HepG2 (cell line): ENCODE results near the gene H2AZ2. TPM values are rescaled to one million over a fixed set of nuclear protein-coding genes. Genes with fewer than 3 reads are reported as not detected.

Source experiments
- BRD4 ChIP-seq: sonication (generic); formaldehyde crosslinking; IDR thresholded peaks from 2 replicates; pipeline ENCODE4 v1.4.0; 2020; ENCODE audit warnings: missing genetic modification reagents
- CEBPB ChIP-seq: IDR thresholded peaks from 2 replicates; pipeline ENCODE4 v1.6.1; 2011; ENCODE audit warnings: low read depth, low read length, improper control_type of control experiment, borderline replicate concordance
- FOXO1 ChIP-seq: sonication (generic); formaldehyde crosslinking; IDR thresholded peaks from 2 replicates; pipeline ENCODE4 v1.4.0; 2020; ENCODE audit warnings: missing genetic modification reagents
- NAIF1 ChIP-seq: sonication (generic); formaldehyde crosslinking; IDR thresholded peaks from 2 replicates; pipeline ENCODE4 v1.5.0; 2020; ENCODE audit warnings: mild to moderate bottlenecking, missing genetic modification reagents, borderline replicate concordance
- NPAS2 ChIP-seq: sonication (generic); formaldehyde crosslinking; IDR thresholded peaks from 2 replicates; pipeline ENCODE4 v1.8.0; 2022; ENCODE audit warnings: mild to moderate bottlenecking, missing genetic modification reagents, borderline replicate concordance
- PHB2 ChIP-seq: fragments of 450-650 bp; IDR thresholded peaks from 2 replicates; pipeline ENCODE4 v1.6.1; 2018; ENCODE audit not compliant: partially characterized antibody
- TFDP2 ChIP-seq: sonication (generic); formaldehyde crosslinking; IDR thresholded peaks from 2 replicates; pipeline ENCODE4 v1.4.0; 2020; ENCODE audit warnings: missing genetic modification reagents
- ZNF20 ChIP-seq: sonication (generic); formaldehyde crosslinking; IDR thresholded peaks from 2 replicates; pipeline ENCODE4 v1.4.0; 2020; ENCODE audit warnings: mild to moderate bottlenecking, moderate library complexity, missing genetic modification reagents
- ZNF225 ChIP-seq: sonication (generic); formaldehyde crosslinking; IDR thresholded peaks from 2 replicates; pipeline ENCODE4 v1.4.0; 2020; ENCODE audit warnings: mild to moderate bottlenecking, missing genetic modification reagents
- ZNF3 ChIP-seq: IDR thresholded peaks from 2 replicates; pipeline ENCODE4 v1.7.0; 2017; ENCODE audit warnings: inconsistent platforms
- ZNF510 ChIP-seq: sonication (generic); formaldehyde crosslinking; IDR thresholded peaks from 2 replicates; pipeline ENCODE4 v1.4.0; 2020; ENCODE audit warnings: low read depth, mild to moderate bottlenecking, missing genetic modification reagents
- ZNF646 ChIP-seq: sonication (generic); formaldehyde crosslinking; IDR thresholded peaks from 2 replicates; pipeline ENCODE4 v1.9.0; 2021; ENCODE audit warnings: mild to moderate bottlenecking, missing genetic modification reagents
- ZNF839 ChIP-seq: sonication (generic); formaldehyde crosslinking; IDR thresholded peaks from 2 replicates; pipeline ENCODE4 v1.4.0; 2020; ENCODE audit warnings: missing genetic modification reagents, mild to moderate bottlenecking, borderline replicate concordance
- ZNF878 ChIP-seq: sonication (generic); formaldehyde crosslinking; IDR thresholded peaks from 2 replicates; pipeline ENCODE4 v1.8.1; 2023; ENCODE audit warnings: mild to moderate bottlenecking, missing genetic modification reagents, moderate library complexity
- ZXDC ChIP-seq: sonication (generic); formaldehyde crosslinking; IDR thresholded peaks from 2 replicates; pipeline ENCODE4 v1.5.0; 2020; ENCODE audit warnings: mild to moderate bottlenecking, missing genetic modification reagents
- polyA plus RNA-seq, 8 experiments: library from polyadenylated mRNA; depleted of rRNA in 3 of 8; stranded (reverse) in 7 of 8; unstranded in 1 of 8; fragments of >200 nt; fragmentation: Illumina TruSeq in 4 of 8; extraction: Trizol in 4 of 8; gene quantifications; 2 replicates each; pipeline versions ENCODE4 v1.2.1 to v1.2.3, GENCODE V29; 2011 to 2016; ENCODE audit warnings: low read depth in 4 of 8, missing spikeins in 1 of 8, mixed read lengths in 1 of 8; ENCODE audit not compliant: insufficient read depth in 1 of 8
- total RNA-seq, 5 experiments: library from RNA; depleted of rRNA; stranded (reverse); fragments of >200 nt; fragmentation: Illumina TruSeq; extraction: Trizol; gene quantifications; 2 replicates each; pipeline ENCODE4 v1.2.3, GENCODE V29; 2016; ENCODE audit warnings: low read depth in 1 of 5
- TF ChIP-seq, protein P1 (sequence below): IDR thresholded peaks from 2 replicates; pipeline ENCODE4 v1.6.1; 2016; ENCODE audit warnings: missing biosample characterization, missing genetic modification reagents, low read depth

The H2AZ2 gene
- total and polyA plus RNA-seq, 2 of the 13 experiments (the other 11 are each of a cell fraction or from before 2014, with no cell fraction given): 121 to 223 TPM

DNA sequence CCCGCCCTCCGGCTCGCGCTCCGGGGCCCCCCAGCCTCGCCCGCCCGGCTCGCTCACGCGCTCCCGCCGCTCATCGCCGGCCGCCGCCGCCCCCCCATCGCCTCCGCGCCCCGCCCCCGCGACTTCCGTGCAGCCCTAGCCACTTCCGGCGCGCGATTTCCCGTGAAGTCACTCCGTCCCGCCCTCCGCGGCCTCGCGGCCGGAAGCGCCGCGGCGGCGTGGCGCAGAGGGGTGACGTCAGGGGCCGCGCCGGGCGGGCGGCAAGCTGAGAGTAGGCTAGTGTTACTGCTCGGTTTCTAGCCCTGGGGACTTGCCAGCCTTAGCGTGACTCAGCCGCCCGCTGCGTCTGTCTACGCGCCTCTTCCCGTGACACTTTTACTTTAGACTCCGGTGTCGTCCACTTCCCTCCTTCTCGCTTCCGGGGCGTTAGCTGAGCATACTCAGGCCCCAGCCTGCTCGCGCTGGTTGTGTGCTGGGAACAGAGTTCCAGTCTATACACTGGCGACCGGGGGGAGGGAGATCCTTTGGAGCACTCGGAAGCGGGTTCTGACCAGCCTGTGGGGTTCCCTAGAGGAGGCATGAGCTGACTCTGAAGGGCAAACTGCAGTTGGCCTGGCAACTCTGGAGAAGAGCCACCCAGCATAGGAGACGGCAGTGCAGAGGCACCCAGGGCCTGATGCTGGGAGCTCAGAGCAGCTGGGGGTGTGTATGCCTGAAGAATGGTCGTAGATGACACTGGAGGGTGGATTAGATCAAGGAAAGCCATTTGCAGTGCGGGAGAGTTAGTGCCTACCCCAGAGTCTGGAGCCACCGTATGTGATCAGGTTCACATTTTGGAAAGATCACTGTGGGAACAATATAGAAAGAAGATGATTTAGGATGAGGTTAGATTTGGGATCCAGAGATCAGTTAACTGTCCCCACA is 37.8 kb upstream of the H2AZ2 start, which contains the start of gene PURB (continued):
- TF ChIP-seq ZNF646 (CRISPR knock-in tag) (no peak), ZNF225 (CRISPR knock-in tag) (peak; percentile 91), ZNF839 (no peak; the same call in 1 of the 2 replicates), ZNF3 (no peak), NAIF1 (CRISPR knock-in tag) (no peak), CEBPB (no peak), ZNF510 (CRISPR knock-in tag) (0 out of 2 replicates have a peak, but pooled peaks have one; percentile 45), ZNF20 (CRISPR knock-in tag) (no peak), FOXO1 (peak; percentile 21; the same call in 1 of the 2 replicates), BRD4 (CRISPR knock-in tag) (0 out of 2 replicates have a peak, but pooled peaks have one; percentile 22), ZXDC (CRISPR knock-in tag) (0 out of 2 replicates have a peak, but pooled peaks have one; percentile 19), PHB2 (no peak), ZNF878 (peak; percentile 82; the same call in 1 of the 2 replicates), NPAS2 (CRISPR knock-in tag) (no peak), TFDP2 (CRISPR knock-in tag) (peak; percentile 88)
- TF ChIP-seq, protein P1, sequence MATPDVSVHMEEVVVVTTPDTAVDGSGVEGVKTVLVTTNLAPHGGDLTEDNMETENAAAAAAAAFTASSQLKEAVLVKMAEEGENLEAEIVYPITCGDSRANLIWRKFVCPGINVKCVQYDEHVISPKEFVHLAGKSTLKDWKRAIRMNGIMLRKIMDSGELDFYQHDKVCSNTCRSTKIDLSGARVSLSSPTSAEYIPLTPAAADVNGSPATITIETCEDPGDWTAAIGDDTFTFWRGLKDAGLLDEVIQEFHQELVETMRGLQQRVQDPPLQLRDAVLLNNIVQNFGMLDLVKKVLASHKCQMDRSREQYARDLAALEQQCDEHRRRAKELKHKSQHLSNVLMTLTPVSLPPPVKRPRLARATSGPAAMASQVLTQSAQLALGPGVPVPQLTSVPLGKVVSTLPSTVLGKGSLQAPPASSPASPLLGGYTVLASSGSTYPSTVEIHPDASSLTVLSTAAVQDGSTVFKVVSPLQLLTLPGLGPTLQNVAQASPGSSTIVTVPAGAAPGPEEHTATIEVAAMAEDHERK (CRISPR knock-in tag): peak; percentile 85
